GM23338 (cell line): ENCODE measurements around the gene CCL21. TPM values are rescaled to one million over a fixed set of nuclear protein-coding genes. Genes with fewer than 3 reads are reported as not detected.

Experiments
- ATAC-seq: fragments of 200-7000 bp; cut with Tn5 transposase; 3 replicates; pipeline ENCODE4 v1.9.1; 2020
- DNase-seq: peaks from one replicate; pipeline ENCODE4 v3.0.0-alpha.2; 2015; ENCODE audit warnings: low spot score
- H2AFZ ChIP-seq: fragments of 200-600 bp; sonication (generic); 2 replicates; pipeline ENCODE4 v1.8.0; 2016; ENCODE audit warnings: antibody characterized with exemption, mild to moderate bottlenecking, moderate library complexity
- H3F3A ChIP-seq: fragments of 200-600 bp; sonication (generic); replicated peaks from 2 replicates; pipeline ENCODE4 v1.8.0; 2017; ENCODE audit warnings: antibody characterized with exemption, mixed run types, low read depth
- H3K27ac ChIP-seq: fragments of 200-600 bp; sonication (generic); 2 replicates; pipeline ENCODE4 v1.6.1; 2016; ENCODE audit warnings: low read depth
- H3K27me3 ChIP-seq: fragments of 200-600 bp; sonication (generic); 2 replicates; pipeline ENCODE4 v1.8.0; 2016; ENCODE audit warnings: mild to moderate bottlenecking, mixed run types, moderate library complexity; ENCODE audit not compliant: insufficient read depth
- H3K36me3 ChIP-seq: fragments of 200-600 bp; sonication (generic); 2 replicates; pipeline ENCODE4 v1.8.0; 2016; ENCODE audit warnings: mild to moderate bottlenecking; ENCODE audit not compliant: insufficient read depth
- H3K4me1 ChIP-seq: fragments of 200-600 bp; sonication (generic); 2 replicates; pipeline ENCODE4 v1.8.0; 2016; ENCODE audit warnings: mild to moderate bottlenecking, moderate library complexity; ENCODE audit not compliant: insufficient read depth
- H3K4me2 ChIP-seq: fragments of 200-600 bp; sonication (generic); 2 replicates; pipeline ENCODE4 v1.7.1; 2017; ENCODE audit warnings: mixed run types
- H3K4me3 ChIP-seq: fragments of 200-600 bp; sonication (generic); 2 replicates; pipeline ENCODE4 v1.6.1; 2016; ENCODE audit warnings: mixed run types
- H3K79me2 ChIP-seq: fragments of 200-600 bp; sonication (generic); replicated peaks from 2 replicates; pipeline ENCODE4 v1.8.0; 2017; ENCODE audit warnings: mild to moderate bottlenecking; ENCODE audit not compliant: insufficient read depth
- H3K9me2 ChIP-seq: fragments of 200-600 bp; sonication (generic); 2 replicates; pipeline ENCODE4 v1.8.0; 2017; ENCODE audit not compliant: insufficient read depth
- H4K20me1 ChIP-seq: fragments of 200-600 bp; sonication (generic); replicated peaks from 2 replicates; pipeline ENCODE4 v1.8.0; 2017; ENCODE audit warnings: mild to moderate bottlenecking; ENCODE audit not compliant: insufficient read depth
- H3K27ac Mint-ChIP-seq: 2 replicates; pipeline ENCODE4 v1.8.0; 2020; ENCODE audit warnings: inconsistent platforms, mild to moderate bottlenecking, moderate library complexity, mixed read lengths
- H3K27me3 Mint-ChIP-seq: 3 replicates; pipeline ENCODE4 v1.8.0; 2022; ENCODE audit warnings: low read depth, mild to moderate bottlenecking, moderate library complexity, mixed read lengths, inconsistent platforms; ENCODE audit not compliant: insufficient read depth, poor library complexity
- H3K36me3 Mint-ChIP-seq: 3 replicates; pipeline ENCODE4 v1.8.0; 2021; ENCODE audit warnings: low read depth, mild to moderate bottlenecking, inconsistent platforms, moderate library complexity, mixed read lengths
- H3K4me1 Mint-ChIP-seq: 3 replicates; pipeline ENCODE4 v1.8.0; 2020; ENCODE audit warnings: mild to moderate bottlenecking, inconsistent platforms, mixed read lengths
- H3K4me3 Mint-ChIP-seq: 3 replicates; pipeline ENCODE4 v1.8.0; 2021; ENCODE audit warnings: moderate library complexity, mild to moderate bottlenecking, inconsistent platforms, mixed read lengths
- H3K9me3 Mint-ChIP-seq: 3 replicates; pipeline ENCODE4 v1.8.0; 2020; ENCODE audit warnings: moderate library complexity, mild to moderate bottlenecking, inconsistent platforms, mixed read lengths
- CREB1 ChIP-seq: fragments of 250-450 bp; sonication (Bioruptor Pico); IDR thresholded peaks from 2 replicates; pipeline ENCODE4 v1.5.0; 2020; ENCODE audit warnings: low read depth, mild to moderate bottlenecking, moderate library complexity
- EZH2 ChIP-seq: fragments of 200-600 bp; sonication (generic); IDR thresholded peaks from one replicate; pipeline ENCODE4 v1.8.0; 2017; ENCODE audit warnings: antibody characterized with exemption, mild to moderate bottlenecking, low read depth; ENCODE audit not compliant: unreplicated experiment
- EZH2phosphoT487 ChIP-seq: fragments of 200-600 bp; sonication (generic); IDR thresholded peaks from one replicate; pipeline ENCODE4 v1.8.1; 2018; ENCODE audit warnings: antibody characterized with exemption; ENCODE audit not compliant: unreplicated experiment
- JUNB ChIP-seq: IDR thresholded peaks from one replicate; pipeline ENCODE4 v1.6.1; 2016; ENCODE audit warnings: antibody characterized with exemption; ENCODE audit not compliant: unreplicated experiment
- NANOG ChIP-seq: IDR thresholded peaks from 2 replicates; pipeline ENCODE4 v1.6.1; 2016; ENCODE audit warnings: antibody characterized with exemption, borderline replicate concordance
- POLR2AphosphoS5 ChIP-seq: IDR thresholded peaks from 2 replicates; pipeline ENCODE4 v1.6.1; 2016; ENCODE audit warnings: antibody characterized with exemption, low read depth
- STAT1 ChIP-seq: IDR thresholded peaks from one replicate; pipeline ENCODE4 v1.6.1; 2016; ENCODE audit warnings: antibody characterized with exemption; ENCODE audit not compliant: unreplicated experiment
- ZNF114 ChIP-seq: fragments of 250-450 bp; sonication (Bioruptor Pico); IDR thresholded peaks from 2 replicates; pipeline ENCODE4 v1.5.0; 2020; ENCODE audit warnings: mild to moderate bottlenecking, moderate library complexity
- ZNF331 ChIP-seq: fragments of 250-450 bp; sonication (Bioruptor Pico); IDR thresholded peaks from 2 replicates; pipeline ENCODE4 v1.5.0; 2020; ENCODE audit warnings: low read depth, mild to moderate bottlenecking, moderate library complexity
- polyA plus RNA-seq: library from polyadenylated mRNA; unstranded; fragments of >200 nt; fragmentation: Nextera tagmentation; extraction: Ambion mirVana; gene quantifications from 2 replicates; pipeline ENCODE4 v1.2.1, GENCODE V29; 2016
- total RNA-seq: library from RNA; depleted of rRNA; stranded (reverse); fragments of >200 nt; shearing (Covaris generic); gene quantifications from 2 replicates; pipeline ENCODE4 v1.2.3, GENCODE V29; 2014
- TF ChIP-seq, protein P1 (sequence below): fragments of 250-450 bp; sonication (Bioruptor Pico); IDR thresholded peaks from 2 replicates; pipeline ENCODE4 v1.5.0; 2020; ENCODE audit warnings: mild to moderate bottlenecking, moderate library complexity
- TF ChIP-seq, protein P2 (sequence below): IDR thresholded peaks from 2 replicates; pipeline ENCODE4 v1.6.1; 2016; ENCODE audit warnings: antibody characterized with exemption
- TF ChIP-seq, protein P3 (sequence below), 2 experiments: fragments of 200-600 bp in 1 of 2; sonication (generic) in 1 of 2; conservative IDR thresholded peaks; 2 replicates each; pipeline versions ENCODE4 v1.5.1 to v1.6.1; 2016 to 2017; ENCODE audit warnings: antibody characterized with exemption in 2 of 2, low read depth in 2 of 2, mild to moderate bottlenecking in 2 of 2, moderate library complexity in 1 of 2

CCL21 gene
- total and polyA plus RNA-seq, 2 experiments from 2014 or later, result not detected

DNA sequence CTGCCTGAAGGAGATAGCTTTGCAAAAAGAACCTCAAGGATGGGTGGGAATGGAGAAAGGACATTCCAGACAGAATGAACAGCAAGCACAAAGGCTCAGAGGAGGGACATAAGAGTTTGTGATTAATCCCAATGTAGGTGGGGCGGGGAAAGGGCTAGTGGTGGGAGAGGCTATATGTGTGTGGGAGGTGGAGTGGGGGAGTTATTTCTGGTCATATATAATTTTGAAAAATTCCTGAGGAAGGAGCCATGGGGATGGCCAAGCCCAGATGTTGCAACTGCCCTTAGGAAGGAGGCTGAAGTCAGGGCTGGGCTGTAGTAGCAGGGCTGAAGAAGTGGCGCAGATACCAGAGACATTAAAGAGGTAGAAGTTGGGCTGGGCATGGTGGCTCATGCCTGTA, 34.1 kb downstream of the CCL21 start:
- H3K36me3 ChIP-seq, result no peaks in the 10 kb centered on the region
- no peaks in the 10 kb centered on the region for H3K27me3 ChIP-seq
- no peaks in the 10 kb centered on the region for H3K4me1 ChIP-seq
- H3K27ac ChIP-seq, result no peak overlapping the region
- no peaks in the 10 kb centered on the region for H3F3A ChIP-seq
- no peak overlapping the region for H3K4me3 ChIP-seq
- no peaks in the 10 kb centered on the region for H4K20me1 ChIP-seq
- DNase-seq (no peak), ATAC-seq (no peak)
- peaks cover 12% of the 10 kb centered on the region for H3K27me3 Mint-ChIP-seq
- peaks cover 3% of the 10 kb centered on the region; the same call in 2 of the 3 replicates for H3K4me1 Mint-ChIP-seq
- H3K9me2 ChIP-seq, result no peaks in the 10 kb centered on the region
- H3K79me2 ChIP-seq, result no peaks in the 10 kb centered on the region
- no peaks in the 10 kb centered on the region for H3K9me3 Mint-ChIP-seq
- H3K36me3 Mint-ChIP-seq, result no peaks in the 10 kb centered on the region; the same call in 1 of the 3 replicates
- H2AFZ ChIP-seq, result no peak overlapping the region
- no peak overlapping the region for H3K4me3 Mint-ChIP-seq
- no peak for TF ChIP-seq JUNB
- TF ChIP-seq, protein P1, sequence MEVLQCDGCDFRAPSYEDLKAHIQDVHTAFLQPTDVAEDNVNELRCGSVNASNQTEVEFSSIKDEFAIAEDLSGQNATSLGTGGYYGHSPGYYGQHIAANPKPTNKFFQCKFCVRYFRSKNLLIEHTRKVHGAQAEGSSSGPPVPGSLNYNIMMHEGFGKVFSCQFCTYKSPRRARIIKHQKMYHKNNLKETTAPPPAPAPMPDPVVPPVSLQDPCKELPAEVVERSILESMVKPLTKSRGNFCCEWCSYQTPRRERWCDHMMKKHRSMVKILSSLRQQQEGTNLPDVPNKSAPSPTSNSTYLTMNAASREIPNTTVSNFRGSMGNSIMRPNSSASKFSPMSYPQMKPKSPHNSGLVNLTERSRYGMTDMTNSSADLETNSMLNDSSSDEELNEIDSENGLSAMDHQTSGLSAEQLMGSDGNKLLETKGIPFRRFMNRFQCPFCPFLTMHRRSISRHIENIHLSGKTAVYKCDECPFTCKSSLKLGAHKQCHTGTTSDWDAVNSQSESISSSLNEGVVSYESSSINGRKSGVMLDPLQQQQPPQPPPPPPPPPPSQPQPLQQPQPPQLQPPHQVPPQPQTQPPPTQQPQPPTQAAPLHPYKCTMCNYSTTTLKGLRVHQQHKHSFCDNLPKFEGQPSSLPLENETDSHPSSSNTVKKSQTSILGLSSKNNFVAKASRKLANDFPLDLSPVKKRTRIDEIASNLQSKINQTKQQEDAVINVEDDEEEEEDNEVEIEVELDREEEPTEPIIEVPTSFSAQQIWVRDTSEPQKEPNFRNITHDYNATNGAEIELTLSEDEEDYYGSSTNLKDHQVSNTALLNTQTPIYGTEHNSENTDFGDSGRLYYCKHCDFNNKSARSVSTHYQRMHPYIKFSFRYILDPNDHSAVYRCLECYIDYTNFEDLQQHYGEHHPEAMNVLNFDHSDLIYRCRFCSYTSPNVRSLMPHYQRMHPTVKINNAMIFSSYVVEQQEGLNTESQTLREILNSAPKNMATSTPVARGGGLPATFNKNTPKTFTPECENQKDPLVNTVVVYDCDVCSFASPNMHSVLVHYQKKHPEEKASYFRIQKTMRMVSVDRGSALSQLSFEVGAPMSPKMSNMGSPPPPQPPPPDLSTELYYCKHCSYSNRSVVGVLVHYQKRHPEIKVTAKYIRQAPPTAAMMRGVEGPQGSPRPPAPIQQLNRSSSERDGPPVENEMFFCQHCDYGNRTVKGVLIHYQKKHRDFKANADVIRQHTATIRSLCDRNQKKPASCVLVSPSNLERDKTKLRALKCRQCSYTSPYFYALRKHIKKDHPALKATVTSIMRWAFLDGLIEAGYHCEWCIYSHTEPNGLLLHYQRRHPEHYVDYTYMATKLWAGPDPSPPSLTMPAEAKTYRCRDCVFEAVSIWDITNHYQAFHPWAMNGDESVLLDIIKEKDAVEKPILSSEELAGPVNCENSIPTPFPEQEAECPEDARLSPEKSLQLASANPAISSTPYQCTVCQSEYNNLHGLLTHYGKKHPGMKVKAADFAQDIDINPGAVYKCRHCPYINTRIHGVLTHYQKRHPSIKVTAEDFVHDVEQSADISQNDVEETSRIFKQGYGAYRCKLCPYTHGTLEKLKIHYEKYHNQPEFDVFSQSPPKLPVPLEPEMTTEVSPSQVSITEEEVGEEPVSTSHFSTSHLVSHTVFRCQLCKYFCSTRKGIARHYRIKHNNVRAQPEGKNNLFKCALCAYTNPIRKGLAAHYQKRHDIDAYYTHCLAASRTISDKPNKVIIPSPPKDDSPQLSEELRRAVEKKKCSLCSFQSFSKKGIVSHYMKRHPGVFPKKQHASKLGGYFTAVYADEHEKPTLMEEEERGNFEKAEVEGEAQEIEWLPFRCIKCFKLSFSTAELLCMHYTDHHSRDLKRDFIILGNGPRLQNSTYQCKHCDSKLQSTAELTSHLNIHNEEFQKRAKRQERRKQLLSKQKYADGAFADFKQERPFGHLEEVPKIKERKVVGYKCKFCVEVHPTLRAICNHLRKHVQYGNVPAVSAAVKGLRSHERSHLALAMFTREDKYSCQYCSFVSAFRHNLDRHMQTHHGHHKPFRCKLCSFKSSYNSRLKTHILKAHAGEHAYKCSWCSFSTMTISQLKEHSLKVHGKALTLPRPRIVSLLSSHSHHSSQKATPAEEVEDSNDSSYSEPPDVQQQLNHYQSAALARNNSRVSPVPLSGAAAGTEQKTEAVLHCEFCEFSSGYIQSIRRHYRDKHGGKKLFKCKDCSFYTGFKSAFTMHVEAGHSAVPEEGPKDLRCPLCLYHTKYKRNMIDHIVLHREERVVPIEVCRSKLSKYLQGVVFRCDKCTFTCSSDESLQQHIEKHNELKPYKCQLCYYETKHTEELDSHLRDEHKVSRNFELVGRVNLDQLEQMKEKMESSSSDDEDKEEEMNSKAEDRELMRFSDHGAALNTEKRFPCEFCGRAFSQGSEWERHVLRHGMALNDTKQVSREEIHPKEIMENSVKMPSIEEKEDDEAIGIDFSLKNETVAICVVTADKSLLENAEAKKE (CRISPR knock-in tag), result no peak
- H3K4me2 ChIP-seq, result no peak overlapping the region
- H3K27ac Mint-ChIP-seq, result no peak overlapping the region

DNA sequence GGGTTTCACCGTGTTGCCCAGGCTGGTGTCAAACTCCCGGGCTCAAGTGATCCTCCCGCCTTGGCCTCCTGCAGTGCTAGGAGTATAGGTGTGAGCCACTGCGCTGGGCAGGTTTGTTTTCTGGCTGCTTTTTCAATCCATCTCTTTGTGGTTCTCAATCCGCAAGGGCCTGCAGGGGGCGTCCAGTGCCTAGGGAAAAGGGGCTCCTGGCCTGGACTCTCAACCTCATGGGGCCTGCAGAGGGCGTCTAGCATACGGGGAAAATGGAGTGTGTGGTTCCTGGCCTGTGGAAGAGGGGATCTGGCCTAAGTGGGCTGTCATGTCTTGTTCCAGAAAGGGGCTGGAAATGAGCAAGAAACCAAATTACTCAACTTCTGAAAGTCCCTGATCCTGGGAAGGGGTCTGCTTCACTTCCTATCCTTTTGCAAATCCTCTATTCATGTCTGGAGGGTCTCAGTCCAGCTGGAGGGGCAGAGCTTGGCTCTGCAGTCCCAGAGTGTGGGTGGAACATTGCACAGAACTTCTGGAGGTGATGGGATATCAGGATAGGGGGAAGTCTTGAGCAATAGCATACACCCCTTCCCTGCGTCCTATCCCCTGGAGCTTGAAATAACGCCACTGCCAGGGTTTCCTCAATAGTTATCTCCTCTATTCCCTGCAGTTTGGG, 34.8 kb downstream of the CCL21 start:
- no peak overlapping the region for H2AFZ ChIP-seq
- peaks cover 15% of the 10 kb centered on the region for H3K27me3 Mint-ChIP-seq
- H3K9me2 ChIP-seq, result no peaks in the 10 kb centered on the region
- H3K79me2 ChIP-seq, result no peaks in the 10 kb centered on the region
- no peak overlapping the region for H3K4me3 ChIP-seq
- H3K4me1 Mint-ChIP-seq, result peaks cover 3% of the 10 kb centered on the region; the same call in 2 of the 3 replicates
- H3K36me3 Mint-ChIP-seq, result peaks cover 4% of the 10 kb centered on the region
- peaks cover 4% of the 10 kb centered on the region; the same call in 1 of the 3 replicates for H3K9me3 Mint-ChIP-seq
- no peaks in the 10 kb centered on the region for H3K4me1 ChIP-seq
- peak; percentile 98 for ATAC-seq
- H3K4me2 ChIP-seq, result no peak overlapping the region
- H3K36me3 ChIP-seq, result no peaks in the 10 kb centered on the region
- no peak overlapping the region for H3K27ac Mint-ChIP-seq
- H3K27ac ChIP-seq, result no peak overlapping the region
- DNase-seq, result peak; percentile 97
- no peak overlapping the region for H3K4me3 Mint-ChIP-seq
- H3F3A ChIP-seq, result no peaks in the 10 kb centered on the region
- H3K27me3 ChIP-seq, result no peaks in the 10 kb centered on the region
- H4K20me1 ChIP-seq, result no peaks in the 10 kb centered on the region; the same call in 1 of the 2 replicates
- TF ChIP-seq NANOG (no peak), STAT1 (no peak), JUNB (no peak), EZH2 (no peak), EZH2phosphoT487 (no peak), CREB1 (CRISPR knock-in tag) (0 out of 2 replicates have a peak, but pooled peaks have one; percentile 16), ZNF331 (CRISPR knock-in tag) (no peak), POLR2AphosphoS5 (no peak), ZNF114 (no peak)
- TF ChIP-seq, protein P2, sequence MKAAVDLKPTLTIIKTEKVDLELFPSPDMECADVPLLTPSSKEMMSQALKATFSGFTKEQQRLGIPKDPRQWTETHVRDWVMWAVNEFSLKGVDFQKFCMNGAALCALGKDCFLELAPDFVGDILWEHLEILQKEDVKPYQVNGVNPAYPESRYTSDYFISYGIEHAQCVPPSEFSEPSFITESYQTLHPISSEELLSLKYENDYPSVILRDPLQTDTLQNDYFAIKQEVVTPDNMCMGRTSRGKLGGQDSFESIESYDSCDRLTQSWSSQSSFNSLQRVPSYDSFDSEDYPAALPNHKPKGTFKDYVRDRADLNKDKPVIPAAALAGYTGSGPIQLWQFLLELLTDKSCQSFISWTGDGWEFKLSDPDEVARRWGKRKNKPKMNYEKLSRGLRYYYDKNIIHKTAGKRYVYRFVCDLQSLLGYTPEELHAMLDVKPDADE, result no peak
- TF ChIP-seq, protein P3, sequence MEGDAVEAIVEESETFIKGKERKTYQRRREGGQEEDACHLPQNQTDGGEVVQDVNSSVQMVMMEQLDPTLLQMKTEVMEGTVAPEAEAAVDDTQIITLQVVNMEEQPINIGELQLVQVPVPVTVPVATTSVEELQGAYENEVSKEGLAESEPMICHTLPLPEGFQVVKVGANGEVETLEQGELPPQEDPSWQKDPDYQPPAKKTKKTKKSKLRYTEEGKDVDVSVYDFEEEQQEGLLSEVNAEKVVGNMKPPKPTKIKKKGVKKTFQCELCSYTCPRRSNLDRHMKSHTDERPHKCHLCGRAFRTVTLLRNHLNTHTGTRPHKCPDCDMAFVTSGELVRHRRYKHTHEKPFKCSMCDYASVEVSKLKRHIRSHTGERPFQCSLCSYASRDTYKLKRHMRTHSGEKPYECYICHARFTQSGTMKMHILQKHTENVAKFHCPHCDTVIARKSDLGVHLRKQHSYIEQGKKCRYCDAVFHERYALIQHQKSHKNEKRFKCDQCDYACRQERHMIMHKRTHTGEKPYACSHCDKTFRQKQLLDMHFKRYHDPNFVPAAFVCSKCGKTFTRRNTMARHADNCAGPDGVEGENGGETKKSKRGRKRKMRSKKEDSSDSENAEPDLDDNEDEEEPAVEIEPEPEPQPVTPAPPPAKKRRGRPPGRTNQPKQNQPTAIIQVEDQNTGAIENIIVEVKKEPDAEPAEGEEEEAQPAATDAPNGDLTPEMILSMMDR (conservative IDR thresholded peaks at IDR 0.05; ENCODE audit: low read depth in 2 of 2), result peak; percentile 95 to 96
